ENCODE results near the gene BRD4.

The BRD4 gene

GRCh38 chr19:15248648-15249527 lies 83.5 kb downstream of the BRD4 start:
- DNase-seq (ENCODE audit: low spot score) = peak; percentile 62

DNA sequence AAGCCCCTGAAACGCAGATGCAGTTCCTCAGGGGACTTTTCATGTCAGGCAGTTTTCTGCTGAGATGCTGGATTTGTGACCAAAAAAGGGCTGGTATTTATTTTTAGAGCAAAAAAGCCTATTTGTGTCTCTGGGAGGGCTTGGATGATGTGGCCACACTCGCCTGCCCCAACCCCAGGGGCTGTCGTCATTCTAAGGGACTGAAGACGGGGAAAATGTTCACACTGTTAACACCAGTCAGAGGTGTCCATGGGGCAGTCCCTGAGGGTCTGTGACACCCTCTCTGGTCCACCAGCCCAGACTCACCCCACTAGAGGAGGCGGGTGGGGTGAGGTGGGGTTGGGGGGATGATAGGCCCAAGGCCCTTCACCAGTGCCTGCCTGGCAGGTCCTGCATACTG lies 84.2 kb downstream of the BRD4 start:
- DNase-seq (ENCODE audit: low spot score) = no peak

- DNase-seq (ENCODE audit: low spot score) = no peak
Measured at GRCh38 chr19:15247107-15248014, 85.0 kb downstream of the BRD4 start.

- DNase-seq (ENCODE audit: low spot score) = no peak
Measured at GRCh38 chr19:15246198-15246481, 86.2 kb downstream of the BRD4 start.

- DNase-seq (ENCODE audit: low spot score) = no peak
Measured at GRCh38 chr19:15245370-15246197, 86.8 kb downstream of the BRD4 start.

DNA sequence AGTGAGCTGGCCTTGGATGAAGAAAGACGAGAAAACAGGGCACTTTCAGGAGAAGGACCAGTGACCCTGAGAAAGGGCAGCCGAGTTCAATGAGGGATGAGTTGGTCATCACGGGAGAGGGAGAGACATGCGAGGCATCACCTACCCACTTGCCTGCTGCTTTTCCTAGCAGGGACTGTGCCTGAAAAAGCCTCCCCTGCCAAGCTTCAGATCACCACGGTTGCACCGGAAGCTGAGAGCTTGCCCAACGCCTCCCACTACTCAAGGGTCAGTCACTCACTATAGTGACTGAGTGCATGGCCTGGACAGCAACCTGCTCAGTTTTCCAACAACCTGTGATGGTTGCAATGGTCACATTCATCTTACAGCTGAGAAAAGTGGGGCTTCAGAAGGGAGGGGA lies 87.5 kb downstream of the BRD4 start:
- DNase-seq (ENCODE audit: low spot score) = no peak

- no peak for DNase-seq (ENCODE audit: low spot score)
Measured at GRCh38 chr19:15244106-15244803, 88.1 kb downstream of the BRD4 start.

DNA sequence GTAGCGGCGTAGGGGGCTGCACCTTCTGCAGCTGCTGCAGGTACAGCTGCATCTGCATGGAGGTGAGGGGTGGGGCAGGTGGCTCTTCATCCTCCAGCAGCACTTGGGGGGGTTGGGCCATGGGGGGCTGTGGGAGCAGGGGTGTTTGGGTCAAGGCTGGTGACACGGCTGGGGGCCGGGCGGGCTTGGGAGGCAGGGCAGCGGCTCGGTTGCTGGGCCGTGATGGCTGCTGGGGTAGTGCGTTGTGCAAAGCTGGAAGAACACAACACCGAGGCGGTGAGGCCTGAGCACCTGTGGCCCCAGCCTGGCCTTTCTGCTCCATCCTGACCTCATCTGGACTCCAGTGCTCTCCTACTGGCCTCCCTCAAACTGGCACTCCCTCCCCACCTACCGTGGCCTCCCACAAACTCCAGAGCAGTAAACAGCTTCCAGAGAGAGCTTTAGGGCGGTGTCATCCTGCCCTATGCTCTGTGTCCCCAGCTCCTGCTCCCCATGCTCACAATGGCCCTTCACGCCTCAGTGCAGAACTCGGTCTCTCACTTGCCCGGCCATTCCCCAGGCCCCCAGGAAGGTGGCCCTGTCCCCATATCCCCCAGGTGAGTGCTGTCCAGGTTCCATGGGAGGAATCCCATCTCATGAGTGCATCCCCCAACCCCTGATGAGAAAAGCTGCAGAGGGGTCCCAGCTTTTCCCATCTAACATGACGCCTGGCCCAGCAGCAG lies 88.9 kb downstream of the BRD4 start:
- no peak for DNase-seq (ENCODE audit: low spot score)

- no peak for DNase-seq (ENCODE audit: low spot score)
Measured at GRCh38 chr19:15241259-15241910, 91.0 kb downstream of the BRD4 start.

DNA sequence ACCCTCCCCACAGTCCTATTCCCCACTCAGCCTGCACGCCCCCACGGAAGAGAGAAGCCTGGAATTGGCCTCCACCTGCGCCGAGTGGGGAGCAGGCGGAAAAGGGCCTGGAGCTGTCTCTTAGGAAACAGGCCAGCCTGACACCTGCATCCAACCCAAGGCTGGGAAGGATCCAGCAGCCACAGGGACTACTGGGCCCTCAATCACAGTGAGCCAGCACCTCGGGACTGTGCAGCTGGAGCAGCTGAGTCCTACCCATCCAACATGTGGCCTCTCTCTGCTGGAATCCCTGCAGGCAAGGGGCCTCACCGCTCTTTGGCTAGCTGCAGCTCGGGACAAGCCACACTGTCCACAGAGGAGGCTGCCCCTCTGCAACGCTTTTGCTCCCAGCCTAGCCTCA lies 91.8 kb downstream of the BRD4 start:
- DNase-seq (ENCODE audit: low spot score) = no peak

DNA sequence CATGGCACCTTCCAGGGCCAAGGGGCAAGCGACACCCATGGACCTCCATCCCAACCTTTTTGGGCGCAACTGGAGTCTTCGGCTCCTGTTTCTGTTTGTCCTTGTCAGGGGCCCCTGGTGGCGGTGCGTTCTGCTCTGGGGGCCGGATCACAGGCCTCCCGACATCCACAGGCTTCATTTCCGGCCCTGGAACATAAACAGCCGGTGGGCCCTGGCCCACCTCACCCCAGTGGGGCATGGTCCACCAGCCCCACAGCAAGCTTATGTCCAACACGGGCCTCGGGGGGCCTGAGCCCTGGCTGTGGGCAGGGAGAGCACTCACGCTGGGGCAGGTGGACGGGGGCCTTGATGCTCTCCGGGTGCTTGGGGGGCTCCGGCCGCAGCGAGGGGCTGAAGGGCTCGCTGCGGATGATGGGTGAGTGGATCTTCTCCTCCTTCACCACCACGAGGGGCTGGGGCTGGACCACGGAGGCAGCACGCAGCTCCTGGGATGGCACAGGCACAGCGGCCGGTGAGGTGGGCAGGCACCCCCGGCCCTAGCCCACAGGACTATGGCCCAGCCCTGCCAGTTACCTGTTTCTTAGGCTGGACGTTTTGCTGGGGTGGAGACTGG lies 92.9 kb downstream of the BRD4 start:
- DNase-seq (ENCODE audit: low spot score) = no peak

- no peak for DNase-seq (ENCODE audit: low spot score)
Measured at GRCh38 chr19:15238639-15239155, 93.6 kb downstream of the BRD4 start.

DNA sequence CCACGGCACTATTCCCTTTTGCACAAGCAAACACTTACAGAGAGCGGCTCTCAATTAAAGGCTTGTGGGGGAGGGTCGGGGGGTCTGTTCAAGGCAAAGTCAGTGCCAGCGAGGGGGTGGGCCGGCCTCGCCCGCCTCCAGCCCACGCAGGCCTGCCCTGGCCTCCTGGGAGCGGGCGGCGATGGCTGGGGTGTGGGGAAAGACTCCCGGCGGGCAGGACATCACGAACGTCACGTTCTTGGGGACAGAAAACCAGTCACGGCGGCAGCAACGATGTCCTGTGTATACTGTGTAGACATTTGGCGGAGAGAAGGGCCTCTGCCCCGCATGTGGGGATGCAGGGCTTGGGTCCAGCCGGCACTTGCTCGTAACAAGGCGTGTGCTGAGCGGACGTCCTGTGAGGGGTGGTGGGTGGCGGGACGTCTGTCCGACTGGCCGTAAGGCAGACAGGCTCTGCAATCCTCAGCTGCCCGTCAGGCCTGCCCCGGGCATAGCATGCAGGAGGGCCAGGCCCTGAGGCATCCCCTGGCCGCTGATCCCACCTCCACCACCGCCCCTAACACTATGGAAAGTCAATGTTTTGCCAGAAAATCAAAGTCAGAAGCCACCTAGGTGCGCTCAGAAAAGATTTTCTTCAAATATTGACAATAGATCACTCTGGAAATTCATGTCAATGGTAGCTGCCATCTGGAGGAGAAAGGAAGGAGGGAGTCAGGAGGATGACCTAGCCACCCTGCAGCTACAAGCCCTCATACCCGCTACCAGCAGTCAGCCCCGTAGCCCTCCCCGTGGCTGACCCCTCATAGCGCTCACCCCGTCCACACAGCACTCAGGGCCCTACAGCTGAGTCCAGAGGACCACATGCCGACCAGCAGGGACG lies 94.3 kb downstream of the BRD4 start:
- no peak for DNase-seq (ENCODE audit: low spot score)

DNA sequence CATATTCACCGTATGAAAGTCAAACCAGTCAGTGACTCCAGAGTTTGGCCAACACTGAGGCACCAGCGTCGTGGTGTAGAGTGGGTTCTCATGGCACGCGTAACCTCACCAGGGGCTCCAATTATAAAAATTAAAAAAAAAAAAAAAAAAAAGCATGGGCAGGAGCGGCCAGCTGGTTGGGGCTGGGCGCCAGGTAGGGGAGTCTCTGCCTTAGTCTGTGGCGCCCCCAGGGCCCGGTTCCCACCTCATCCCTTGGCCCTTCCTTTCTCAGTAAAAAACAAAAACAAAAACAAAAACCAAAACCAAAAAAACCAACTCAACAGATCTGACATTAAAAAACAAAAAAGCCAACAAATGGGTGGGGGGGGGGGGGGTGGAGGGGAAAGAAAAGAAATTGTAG lies 95.5 kb downstream of the BRD4 start:
- no peak for DNase-seq (ENCODE audit: low spot score)

GRCh38 chr19:15235781-15236180 lies 96.6 kb downstream of the BRD4 start:
- DNase-seq (ENCODE audit: low spot score) = no peak

- no peak for DNase-seq (ENCODE audit: low spot score)
Measured at GRCh38 chr19:15234431-15235130, 97.8 kb downstream of the BRD4 start.

GRCh38 chr19:15231271-15231670 lies 101.1 kb downstream of the BRD4 start:
- no peak for DNase-seq (ENCODE audit: low spot score)

- no peak for DNase-seq (ENCODE audit: low spot score)
Measured at GRCh38 chr19:15227261-15227660, 105.1 kb downstream of the BRD4 start.
